Lung (tissue), 12 donors: Measurements from ENCODE around the gene SLC35B1. TPM values are rescaled to one million over a fixed set of nuclear protein-coding genes. Genes with fewer than 3 reads are reported as not detected.

Experiments
- ATAC-seq: fragments of 200-7000 bp; cut with Tn5 transposase; one replicate; pipeline ENCODE4 v1.9.1; 2020; ENCODE audit warnings: moderate number of reproducible peaks; ENCODE audit not compliant: insufficient read depth, low FRiP score
- DNase-seq, 3 donors: peaks; one replicate each; pipeline ENCODE4 v3.0.0-alpha.2; 2013 to 2017
- H3K27ac ChIP-seq, 2 donors: one replicate each; pipeline ENCODE4 v1.5.1; 2013; ENCODE audit warnings: mild to moderate bottlenecking in 2 of 2, moderate library complexity in 2 of 2, control low read depth in 1 of 2, inconsistent platforms in 1 of 2, low read depth in 1 of 2, low read length in 1 of 2
- H3K27me3 ChIP-seq, 3 donors: one replicate each; pipeline ENCODE4 v1.5.1; 2013; ENCODE audit warnings: low read length in 2 of 3; ENCODE audit not compliant: control insufficient read depth in 3 of 3, insufficient read depth in 3 of 3
- H3K36me3 ChIP-seq, 4 donors: one replicate each; pipeline ENCODE4 v1.5.1; 2013; ENCODE audit warnings: low read length in 4 of 4, mild to moderate bottlenecking in 1 of 4, moderate library complexity in 1 of 4; ENCODE audit not compliant: control insufficient read depth in 4 of 4, insufficient read depth in 4 of 4
- H3K4me1 ChIP-seq, 5 donors: one replicate each; pipeline ENCODE4 v1.5.1; 2013; ENCODE audit warnings: low read length in 5 of 5, mild to moderate bottlenecking in 2 of 5, moderate library complexity in 1 of 5; ENCODE audit not compliant: control insufficient read depth in 5 of 5, insufficient read depth in 5 of 5
- H3K4me3 ChIP-seq: one replicate; pipeline ENCODE4 v1.5.1; 2013; ENCODE audit warnings: mild to moderate bottlenecking, control low read depth, moderate library complexity
- H3K9ac ChIP-seq, 2 donors: one replicate each; pipeline ENCODE4 v1.5.1; 2013; ENCODE audit warnings: low read length in 2 of 2, control low read depth in 1 of 2; ENCODE audit not compliant: insufficient read depth in 1 of 2
- H3K9me3 ChIP-seq, 4 donors: one replicate each; pipeline ENCODE4 v1.5.1; 2013; ENCODE audit warnings: low read length in 3 of 4, mild to moderate bottlenecking in 1 of 4, moderate library complexity in 1 of 4; ENCODE audit not compliant: control insufficient read depth in 4 of 4, insufficient read depth in 3 of 4
- WGBS, 2 donors: extraction: QIAGEN DNeasy Blood & Tissue Kit; methylation state at CpG; one replicate each; pipeline ENCODE4 v1.1.7; 2013; 5-methylcytosine and 5-hydroxymethylcytosine counted together
- polyA plus RNA-seq, 2 donors: library from polyadenylated mRNA; stranded (reverse); fragments of 200-250 nt; gene quantifications; one replicate each; pipeline ENCODE4 v1.2.1, GENCODE V29; 2013
- total RNA-seq, 2 donors: library from RNA; depleted of rRNA in 1 of 2; stranded (reverse); fragments of >200 nt in 1 of 2; gene quantifications; one replicate each; pipeline ENCODE4 v1.2.1, GENCODE V29; 2014 to 2021
- TF ChIP-seq, protein P1 (sequence below): IDR thresholded peaks from 2 replicates; pipeline ENCODE4 v1.5.1; 2012; ENCODE audit warnings: mild to moderate bottlenecking; ENCODE audit errors: control extremely low read depth, extremely low read depth
- donor health status: control.
- donor health status: control.
- donor health status: Bipolar disorder and iron deficiency.
- donor health status: healthy.
- donor health status: DM: yes; HTN: yes; CAD: no.

Gene SLC35B1
- total and polyA plus RNA-seq, 4 donors: 29.5 to 84.1 (median 69.3) TPM

DNA sequence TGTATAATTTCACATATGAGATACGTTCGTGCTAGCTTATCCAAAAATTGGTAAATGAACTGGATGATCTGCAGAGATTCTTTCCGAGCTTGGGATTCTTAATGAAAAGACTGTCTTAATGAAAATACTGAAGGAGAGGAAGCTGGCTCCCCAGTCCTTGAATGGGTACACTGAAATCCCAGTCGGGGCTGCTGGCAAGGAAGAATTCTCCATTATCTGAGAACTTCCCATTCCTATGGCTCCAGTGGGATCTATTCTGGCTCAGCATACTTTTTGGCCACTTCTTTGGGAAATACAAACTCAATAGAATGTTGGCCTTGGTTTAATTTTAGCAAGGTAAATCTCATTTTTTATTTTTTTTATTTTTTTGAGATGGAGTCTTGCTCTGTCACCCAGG lies 23.7 kb upstream of the SLC35B1 start:
- WGBS, 2 donors: 80 to 82% methylated on average over 4 of the region's 4 CpGs
- Histone ChIP-seq H3K4me1 (peaks cover 0 to 15% (median 8%) of the 10 kb centered on the region in 5 donors), H3K9me3 (no peaks in the 10 kb centered on the region), H3K9ac (no peak overlapping the region), H3K27ac (no peak overlapping the region), H3K27me3 (no peaks in the 10 kb centered on the region), H3K4me3 (no peak overlapping the region), H3K36me3 (peaks cover 0 to 3% (median 0%) of the 10 kb centered on the region in 4 donors)
- ATAC-seq (no peak), DNase-seq (no peak)
- TF ChIP-seq, protein P1, sequence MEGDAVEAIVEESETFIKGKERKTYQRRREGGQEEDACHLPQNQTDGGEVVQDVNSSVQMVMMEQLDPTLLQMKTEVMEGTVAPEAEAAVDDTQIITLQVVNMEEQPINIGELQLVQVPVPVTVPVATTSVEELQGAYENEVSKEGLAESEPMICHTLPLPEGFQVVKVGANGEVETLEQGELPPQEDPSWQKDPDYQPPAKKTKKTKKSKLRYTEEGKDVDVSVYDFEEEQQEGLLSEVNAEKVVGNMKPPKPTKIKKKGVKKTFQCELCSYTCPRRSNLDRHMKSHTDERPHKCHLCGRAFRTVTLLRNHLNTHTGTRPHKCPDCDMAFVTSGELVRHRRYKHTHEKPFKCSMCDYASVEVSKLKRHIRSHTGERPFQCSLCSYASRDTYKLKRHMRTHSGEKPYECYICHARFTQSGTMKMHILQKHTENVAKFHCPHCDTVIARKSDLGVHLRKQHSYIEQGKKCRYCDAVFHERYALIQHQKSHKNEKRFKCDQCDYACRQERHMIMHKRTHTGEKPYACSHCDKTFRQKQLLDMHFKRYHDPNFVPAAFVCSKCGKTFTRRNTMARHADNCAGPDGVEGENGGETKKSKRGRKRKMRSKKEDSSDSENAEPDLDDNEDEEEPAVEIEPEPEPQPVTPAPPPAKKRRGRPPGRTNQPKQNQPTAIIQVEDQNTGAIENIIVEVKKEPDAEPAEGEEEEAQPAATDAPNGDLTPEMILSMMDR: no peak

DNA sequence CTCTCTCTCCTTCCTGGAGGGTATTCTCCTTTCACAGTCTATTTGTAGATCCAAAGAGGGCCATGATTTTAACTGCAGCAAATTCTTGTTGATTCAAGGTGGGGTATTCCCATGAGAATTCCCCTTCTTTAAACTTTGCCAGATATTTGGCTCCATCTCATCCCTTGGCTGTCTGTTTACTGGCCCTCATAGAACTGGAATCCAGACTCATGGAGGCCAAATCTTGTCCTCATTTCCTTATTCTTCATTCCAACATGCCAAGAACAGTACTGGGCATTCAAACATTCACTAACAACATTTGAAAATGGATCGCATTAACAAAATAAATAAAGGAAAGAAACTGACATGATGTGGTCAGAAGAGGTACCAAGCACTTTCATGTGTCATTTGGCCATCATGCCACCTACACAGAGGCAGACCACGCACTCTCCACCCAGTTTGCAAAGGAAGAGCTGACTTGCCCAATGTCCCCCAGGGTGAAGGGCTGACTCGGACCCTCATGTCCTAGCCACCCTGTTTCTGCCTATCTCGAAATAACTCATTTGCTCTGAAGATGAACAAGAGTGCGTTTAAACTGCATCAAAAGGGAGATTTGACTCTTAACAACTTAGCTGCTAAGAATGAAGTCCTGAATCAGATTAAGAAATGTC lies 23.1 kb upstream of the SLC35B1 start:
- ATAC-seq (no peak), DNase-seq (no peak)
- WGBS, 2 donors: 79 to 83% methylated on average over 5 of the region's 5 CpGs
- peak overlapping the region; percentile 22 to 32 for H3K27ac ChIP-seq
- H3K27me3 ChIP-seq: no peaks in the 10 kb centered on the region
- no peaks in the 10 kb centered on the region for H3K9me3 ChIP-seq
- TF ChIP-seq, protein P1: no peak
- H3K9ac ChIP-seq: no peak overlapping the region
- peaks cover 0 to 3% (median 0%) of the 10 kb centered on the region in 4 donors for H3K36me3 ChIP-seq
- H3K4me3 ChIP-seq: no peak overlapping the region
- peaks cover 0 to 15% (median 8%) of the 10 kb centered on the region in 5 donors for H3K4me1 ChIP-seq

DNA sequence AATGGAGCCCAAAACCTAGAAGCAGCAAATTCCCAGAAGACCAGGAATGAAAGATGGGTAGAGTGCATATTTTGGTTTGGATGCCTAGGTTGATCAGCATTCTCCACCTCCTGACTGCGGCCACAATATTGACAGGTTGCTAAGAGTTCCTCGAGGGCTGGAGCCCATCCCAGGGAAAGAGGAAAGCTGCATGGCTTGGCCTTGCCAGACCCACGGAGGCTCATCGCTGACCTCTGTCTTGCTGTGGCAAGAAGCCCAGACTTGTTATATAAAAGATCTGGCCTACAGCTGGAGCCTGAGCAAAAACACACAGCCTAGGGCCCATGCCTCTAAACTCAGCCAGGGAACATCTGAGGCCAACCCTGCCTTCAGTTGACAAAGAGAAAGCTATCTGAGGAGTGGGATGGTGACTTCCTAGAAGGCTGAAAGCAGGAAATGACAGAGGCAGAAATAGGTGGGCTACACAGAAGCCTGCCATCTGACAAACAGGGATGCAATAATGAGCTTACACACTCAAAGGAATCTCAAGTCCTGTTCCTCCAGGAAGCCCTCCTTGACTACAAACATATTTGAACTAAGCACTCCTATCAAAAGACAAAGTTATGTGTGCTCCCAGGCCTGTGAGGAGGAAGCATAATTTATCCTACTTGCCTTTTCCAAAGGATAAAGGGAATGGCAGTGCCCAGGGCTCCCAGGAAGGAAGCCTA lies 22.5 kb upstream of the SLC35B1 start:
- Histone ChIP-seq H3K27ac (peak overlapping the region; percentile 22 to 43), H3K36me3 (peaks cover 0 to 3% (median 0%) of the 10 kb centered on the region in 4 donors), H3K27me3 (no peaks in the 10 kb centered on the region), H3K4me1 (peaks cover 0 to 15% (median 8%) of the 10 kb centered on the region in 5 donors), H3K9me3 (peaks cover 0 to 2% (median 0%) of the 10 kb centered on the region in 4 donors), H3K4me3 (no peak overlapping the region), H3K9ac (no peak overlapping the region)
- ATAC-seq (peak; percentile 72), DNase-seq (peak; percentile 80 to 91 (median 87))
- TF ChIP-seq, protein P1: no peak
- 33 to 84% methylated on average over 4 of the region's 4 CpGs for WGBS, 2 donors
